Mesenchymal stem cell (in vitro differentiated cells and primary cell): ENCODE measurements around the gene NT5DC3.

ENCODE experiments used
- DNase-seq: peaks from one replicate; pipeline ENCODE4 v3.0.0-alpha.2; 2013
- H2AFZ ChIP-seq: one replicate; pipeline ENCODE4 v1.6.1; 2013; ENCODE audit warnings: low read depth, mild to moderate bottlenecking, control low read depth, inconsistent platforms, low read length, moderate library complexity
- H2AK5ac ChIP-seq: 2 replicates; pipeline ENCODE4 v1.6.1; 2013; ENCODE audit warnings: low read length, moderate library complexity, mild to moderate bottlenecking, inconsistent platforms; ENCODE audit not compliant: severe bottlenecking
- H2BK120ac ChIP-seq: one replicate; pipeline ENCODE4 v1.6.1; 2013; ENCODE audit warnings: low read depth, mild to moderate bottlenecking, inconsistent platforms, low read length, moderate library complexity
- H2BK12ac ChIP-seq, 2 experiments: one replicate each; pipeline ENCODE4 v1.6.1; 2013; ENCODE audit warnings: inconsistent platforms in 2 of 2, low read length in 2 of 2, mild to moderate bottlenecking in 2 of 2, moderate library complexity in 2 of 2, control low read depth in 1 of 2
- H2BK15ac ChIP-seq: one replicate; pipeline ENCODE4 v1.6.1; 2013; ENCODE audit warnings: mild to moderate bottlenecking, low read depth, inconsistent platforms; ENCODE audit not compliant: poor library complexity, severe bottlenecking
- H2BK5ac ChIP-seq: 2 replicates; pipeline ENCODE4 v1.6.1; 2013; ENCODE audit warnings: low read depth, mild to moderate bottlenecking, low read length, control low read depth, inconsistent platforms; ENCODE audit not compliant: poor library complexity, severe bottlenecking
- H3K14ac ChIP-seq, 2 experiments: one replicate each; pipeline ENCODE4 v1.6.1; 2013; ENCODE audit warnings: inconsistent platforms in 2 of 2, low read length in 2 of 2, control low read depth in 1 of 2, mild to moderate bottlenecking in 1 of 2, moderate library complexity in 1 of 2
- H3K18ac ChIP-seq, 2 experiments: one replicate each; pipeline ENCODE4 v1.6.1; 2013; ENCODE audit warnings: inconsistent platforms in 2 of 2, low read length in 2 of 2, control low read depth in 1 of 2, low read depth in 1 of 2, mild to moderate bottlenecking in 1 of 2
- H3K23ac ChIP-seq, 2 experiments: one replicate each; pipeline ENCODE4 v1.6.1; 2013; ENCODE audit warnings: inconsistent platforms in 2 of 2, low read length in 2 of 2, mild to moderate bottlenecking in 2 of 2, moderate library complexity in 2 of 2, control low read depth in 1 of 2
- H3K27ac ChIP-seq: 2 replicates; pipeline ENCODE4 v1.5.1; 2013; ENCODE audit warnings: mild to moderate bottlenecking, moderate library complexity, low read length, control low read depth, inconsistent platforms; ENCODE audit not compliant: poor library complexity, severe bottlenecking
- H3K27me3 ChIP-seq, 2 experiments: 2 replicates each; pipeline versions ENCODE4 v1.6.1 to v1.7.0; 2013; ENCODE audit warnings: low read length in 2 of 2, mild to moderate bottlenecking in 2 of 2, moderate library complexity in 2 of 2, control low read depth in 1 of 2, inconsistent platforms in 1 of 2; ENCODE audit not compliant: control insufficient read depth in 1 of 2, insufficient read depth in 1 of 2
- H3K36me3 ChIP-seq, 2 experiments: 2 replicates each; pipeline versions ENCODE4 v1.6.1 to v1.7.0; 2013; ENCODE audit warnings: low read length in 2 of 2, control low read depth in 1 of 2, inconsistent platforms in 1 of 2, low read depth in 1 of 2, mild to moderate bottlenecking in 1 of 2; ENCODE audit not compliant: insufficient read depth in 2 of 2, control insufficient read depth in 1 of 2
- H3K4ac ChIP-seq, 2 experiments: one replicate each; pipeline ENCODE4 v1.6.1; 2013; ENCODE audit warnings: inconsistent platforms in 2 of 2, low read length in 2 of 2, mild to moderate bottlenecking in 2 of 2, moderate library complexity in 2 of 2, control low read depth in 1 of 2, low read depth in 1 of 2
- H3K4me1 ChIP-seq: 2 replicates; pipeline ENCODE4 v1.6.1; 2013; ENCODE audit warnings: low read depth, low read length, control low read depth; ENCODE audit not compliant: control insufficient read depth, insufficient read depth
- H3K4me2 ChIP-seq: 2 replicates; pipeline ENCODE4 v1.6.1; 2013; ENCODE audit warnings: low read length, mild to moderate bottlenecking, inconsistent platforms; ENCODE audit not compliant: poor library complexity, severe bottlenecking
- H3K4me3 ChIP-seq, 2 experiments: 2 replicates each; pipeline versions ENCODE4 v1.5.1 to v1.7.0; 2013; ENCODE audit warnings: low read length in 2 of 2, mild to moderate bottlenecking in 2 of 2, control low read depth in 1 of 2, low read depth in 1 of 2; ENCODE audit not compliant: insufficient read depth in 1 of 2
- H3K79me1 ChIP-seq: replicated peaks from 2 replicates; pipeline ENCODE4 v1.6.1; 2013; ENCODE audit warnings: mild to moderate bottlenecking, control low read depth, low read length, inconsistent platforms; ENCODE audit not compliant: poor library complexity, severe bottlenecking
- H3K9ac ChIP-seq: 2 replicates; pipeline ENCODE4 v1.7.0; 2013; ENCODE audit warnings: mild to moderate bottlenecking, low read length, moderate library complexity
- H3K9me3 ChIP-seq: 2 replicates; pipeline ENCODE4 v1.7.0; 2013; ENCODE audit warnings: mild to moderate bottlenecking, low read length; ENCODE audit not compliant: control insufficient read depth
- H4K8ac ChIP-seq: one replicate; pipeline ENCODE4 v1.6.1; 2013; ENCODE audit warnings: inconsistent platforms, mild to moderate bottlenecking, low read length, moderate library complexity
- H4K91ac ChIP-seq: one replicate; pipeline ENCODE4 v1.6.1; 2013; ENCODE audit warnings: mild to moderate bottlenecking, low read length, inconsistent platforms
- WGBS: methylation state at CpG from one replicate; pipeline ENCODE4 v1.1.7; 2013; ENCODE audit warnings: mixed read lengths; 5-methylcytosine and 5-hydroxymethylcytosine counted together

NT5DC3 gene

DNA sequence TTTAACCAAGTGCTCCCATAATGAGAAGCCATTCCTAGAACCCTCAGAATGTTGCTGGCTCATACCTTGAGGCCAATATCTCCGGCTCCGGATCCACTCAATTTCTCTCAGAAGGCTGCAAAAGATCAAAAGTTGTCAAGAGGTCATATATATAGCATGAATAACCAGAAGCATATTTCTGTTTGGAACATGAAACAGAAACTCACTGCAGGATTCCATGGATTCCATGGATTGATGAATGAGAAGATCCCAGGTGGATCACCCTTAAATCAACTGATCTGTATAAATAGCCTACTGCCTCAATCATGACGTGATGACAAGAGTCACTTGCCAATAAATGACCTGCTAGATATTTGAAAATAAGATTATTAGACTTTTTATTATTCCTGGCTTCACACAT lies 3.3 kb upstream of the NT5DC3 start:
- H3K27ac ChIP-seq: no peak overlapping the region
- peaks cover 12% of the 10 kb centered on the region for H3K4me1 ChIP-seq
- H3K4me2 ChIP-seq: no peak overlapping the region
- H3K79me1 ChIP-seq: no peaks in the 10 kb centered on the region
- no CpG with 5 or more reads among the region's 3 CpGs for WGBS
- H4K8ac ChIP-seq: no peak overlapping the region
- no peak overlapping the region for H2BK120ac ChIP-seq
- no peak overlapping the region for H2BK15ac ChIP-seq
- H2BK5ac ChIP-seq: no peak overlapping the region
- no peak overlapping the region for H2BK12ac ChIP-seq
- H2AK5ac ChIP-seq: no peak overlapping the region
- no peak overlapping the region for H3K9ac ChIP-seq
- DNase-seq: no peak
- no peak overlapping the region for H3K18ac ChIP-seq
- no peaks in the 10 kb centered on the region for H3K36me3 ChIP-seq
- H3K4me3 ChIP-seq: no peak overlapping the region
- H3K4ac ChIP-seq: no peak overlapping the region
- no peak overlapping the region for H3K14ac ChIP-seq
- no peak overlapping the region for H3K23ac ChIP-seq
- H3K27me3 ChIP-seq: no peaks in the 10 kb centered on the region
- no peak overlapping the region for H4K91ac ChIP-seq
- H3K9me3 ChIP-seq: no peaks in the 10 kb centered on the region
- no peak overlapping the region for H2AFZ ChIP-seq

DNA sequence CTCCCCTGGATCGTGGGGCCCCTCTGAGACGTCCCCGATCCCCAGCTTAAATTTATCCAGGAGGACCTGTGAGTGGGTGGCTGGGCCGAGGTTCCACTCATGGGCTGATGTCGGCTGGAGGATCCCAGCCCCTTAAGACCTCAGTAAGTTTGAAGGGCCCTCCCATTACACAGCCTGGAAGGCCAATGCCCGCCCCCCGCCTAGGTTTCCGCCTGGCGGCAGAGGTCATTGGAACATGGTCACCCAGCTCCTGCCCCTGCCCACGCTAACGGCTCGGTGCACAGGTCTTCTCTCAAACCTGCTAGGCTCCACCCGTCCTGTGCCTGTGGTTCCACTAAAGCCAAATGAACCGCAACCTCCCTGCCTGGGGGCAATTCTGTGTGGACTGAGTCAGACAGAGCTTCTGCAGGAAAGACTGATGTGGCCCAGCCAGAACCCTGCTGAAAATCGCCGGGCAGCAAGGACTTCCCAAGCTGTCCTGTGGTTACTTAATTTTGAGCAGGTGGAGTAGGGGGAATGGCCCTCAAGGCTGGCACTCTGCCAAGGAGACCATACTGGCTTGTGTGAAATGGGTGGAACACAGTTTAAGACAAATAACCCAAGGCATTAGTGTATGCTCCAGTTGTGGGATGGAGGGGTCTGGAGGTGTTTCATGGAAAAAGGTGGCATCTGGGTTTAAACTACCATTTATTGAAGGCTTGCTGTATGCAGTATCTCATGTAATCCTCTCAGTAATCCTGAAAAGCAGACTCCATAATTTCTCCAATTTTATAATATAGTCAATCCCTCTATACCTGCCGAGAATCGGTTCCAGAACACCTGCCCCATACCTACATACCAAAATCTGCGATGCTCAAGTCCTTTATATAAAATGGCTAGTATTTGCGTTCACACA lies 903 bp upstream of the NT5DC3 start:
- Histone ChIP-seq H3K14ac (peak overlapping the region in 1 of 2 experiments; percentile 76), H3K4me2 (peak overlapping the region; percentile 83), H4K8ac (peak overlapping the region; percentile 82), H3K4me3 (peak overlapping the region; percentile 73 to 81), H3K4ac (peak overlapping the region; percentile 78 to 83), H3K27me3 (no peaks in the 10 kb centered on the region), H2AFZ (peak overlapping the region; percentile 88), H3K79me1 (peaks cover 3% of the 10 kb centered on the region), H2BK120ac (peak overlapping the region; percentile 39), H3K4me1 (peaks cover 15% of the 10 kb centered on the region), H3K23ac (no peak overlapping the region), H3K9ac (peak overlapping the region; percentile 67), H3K18ac (peak overlapping the region in 1 of 2 experiments; percentile 99), H2BK12ac (peak overlapping the region in 1 of 2 experiments; percentile 95), H3K36me3 (no peaks in the 10 kb centered on the region), H2BK5ac (peak overlapping the region; percentile 11), H3K9me3 (no peaks in the 10 kb centered on the region), H2BK15ac (peak overlapping the region; percentile 98), H2AK5ac (peak overlapping the region; percentile 39), H4K91ac (peak overlapping the region; percentile 34), H3K27ac (peak overlapping the region; percentile 80)
- DNase-seq: peak; percentile 85
- WGBS: 25% methylated on average over 20 of the region's 20 CpGs

DNA sequence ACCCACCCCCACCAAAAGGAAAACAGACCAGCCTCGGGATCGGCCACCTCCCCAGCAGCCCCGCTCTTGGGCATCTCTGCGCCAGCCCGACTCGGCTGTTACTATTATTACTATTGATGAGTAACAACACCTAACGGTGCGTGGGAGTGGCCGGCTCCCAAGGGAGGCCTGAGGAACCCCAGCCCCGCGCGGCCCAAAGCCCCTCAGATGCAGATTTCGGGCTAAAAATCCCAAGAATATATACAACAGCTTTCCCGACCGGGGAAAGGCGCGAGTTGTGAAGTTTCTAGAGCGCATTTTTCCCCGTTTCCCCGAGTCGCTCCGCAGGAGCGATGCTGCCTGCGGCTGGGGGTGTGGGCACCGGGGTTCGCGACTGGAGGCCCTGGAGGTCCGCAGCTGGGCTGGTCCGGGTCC lies 565 bp downstream of the NT5DC3 start:
- Histone ChIP-seq H3K27ac (no peak overlapping the region), H3K18ac (peak overlapping the region in 1 of 2 experiments; percentile 84), H3K27me3 (no peaks in the 10 kb centered on the region), H2BK5ac (no peak overlapping the region), H2BK15ac (no peak overlapping the region), H2BK12ac (no peak overlapping the region), H2AFZ (peak overlapping the region; percentile 76), H3K4me1 (peaks cover 17% of the 10 kb centered on the region), H2BK120ac (peak overlapping the region; percentile 11), H3K23ac (peak overlapping the region in 1 of 2 experiments; percentile 96), H3K4me2 (peak overlapping the region; percentile 78), H3K4me3 (peak overlapping the region; percentile 88 to 97), H3K9ac (peak overlapping the region; percentile 90), H3K14ac (no peak overlapping the region), H3K36me3 (peaks cover 0 to 3% of the 10 kb centered on the region in 2 experiments), H4K8ac (no peak overlapping the region), H2AK5ac (no peak overlapping the region), H4K91ac (no peak overlapping the region), H3K79me1 (peaks cover 10% of the 10 kb centered on the region), H3K9me3 (no peaks in the 10 kb centered on the region), H3K4ac (peak overlapping the region in 1 of 2 experiments; percentile 75)
- DNase-seq: peak; percentile 38
- under 1% methylated on average over 27 of the region's 29 CpGs for WGBS
